Activated CD4-positive, alpha-beta memory T cell treated with anti-CD3 and anti-CD28 coated beads for 36 hours (primary cell): ENCODE results near the gene COL4A2. TPM values are rescaled to one million over a fixed set of nuclear protein-coding genes. Genes with fewer than 3 reads are reported as not detected.
"Not testable (repeated sequence)": the region's sequence is repeated elsewhere in the genome, so short reads cannot be mapped to it uniquely, and the experiment has no call there.

Experiments
- CTCF ChIA-PET: fragments of 350-600 bp; sonication (Branson Sonifier 250); formaldehyde crosslinking; loops from one replicate; lab custom pipeline; 2021; ENCODE audit warnings: antibody characterized with exemption, inconsistent platforms; lab: Charles Lee
- POLR2A ChIA-PET: fragments of 350-600 bp; sonication (Branson Sonifier 250); formaldehyde crosslinking; loops from one replicate; lab custom pipeline; 2021; ENCODE audit warnings: antibody characterized with exemption; lab: Charles Lee
- DNase-seq: peaks from one replicate; pipeline ENCODE4 v3.0.0-alpha.2; 2020
- H3K27ac Mint-ChIP-seq: one replicate; pipeline ENCODE4 v1.8.0; 2021; ENCODE audit warnings: mixed read lengths
- H3K27me3 Mint-ChIP-seq: one replicate; pipeline ENCODE4 v1.8.0; 2021; ENCODE audit warnings: mixed read lengths
- H3K36me3 Mint-ChIP-seq: one replicate; pipeline ENCODE4 v1.8.0; 2021; ENCODE audit warnings: mixed read lengths
- H3K4me1 Mint-ChIP-seq: one replicate; pipeline ENCODE4 v1.8.0; 2021; ENCODE audit warnings: low read depth, mixed read lengths
- H3K4me3 Mint-ChIP-seq: one replicate; pipeline ENCODE4 v1.8.0; 2021; ENCODE audit warnings: mild to moderate bottlenecking, mixed read lengths
- H3K9me3 Mint-ChIP-seq: one replicate; pipeline ENCODE4 v1.8.0; 2021; ENCODE audit warnings: mixed read lengths
- intact Hi-C: fragments of 100-400 bp; cut with micrococcal nuclease; formaldehyde crosslinking; loops from one replicate; pipeline ENCODE4 v1.15.1; 2023
- total RNA-seq, 2 experiments: library from RNA; stranded (reverse); gene quantifications; one replicate each; pipeline ENCODE4 v1.2.3, GENCODE V29; 2021

Gene COL4A2
- total RNA-seq, 2 experiments from 2014 or later = not detected

DNA sequence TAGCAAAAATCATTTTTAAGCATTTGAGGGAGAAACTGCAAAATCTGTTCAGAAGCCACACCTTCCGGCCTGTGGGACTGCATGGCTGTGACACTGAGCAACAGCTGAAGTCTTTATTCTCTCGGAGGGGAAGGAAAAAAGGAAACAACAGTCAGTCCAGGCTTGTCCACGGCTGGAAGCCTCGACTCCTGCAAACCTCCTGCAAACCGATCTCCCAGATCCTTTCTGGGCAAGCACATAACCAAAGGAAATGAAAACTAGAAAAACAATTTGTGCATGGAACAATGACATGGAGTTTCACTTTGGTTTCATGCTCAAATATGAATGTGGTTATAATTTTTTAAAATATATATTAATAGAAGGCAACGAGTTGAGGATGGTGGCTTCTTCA lies 1.1 kb upstream of the COL4A2 start:
- Mint-ChIP-seq H3K27ac (no peak overlapping the region), H3K9me3 (no peaks in the 10 kb centered on the region), H3K36me3 (no peaks in the 10 kb centered on the region), H3K4me1 (peaks cover 11% of the 10 kb centered on the region), H3K4me3 (no peak overlapping the region), H3K27me3 (peaks cover 59% of the 10 kb centered on the region)
- DNase-seq = no peak
- intact Hi-C loops = loop anchor here (10.0 kb wide), 1 partner anchor 109 kb away; no protein-coding TSS in a partner anchor
- CTCF ChIA-PET = no interaction called here
- POLR2A ChIA-PET = no interaction called here

DNA sequence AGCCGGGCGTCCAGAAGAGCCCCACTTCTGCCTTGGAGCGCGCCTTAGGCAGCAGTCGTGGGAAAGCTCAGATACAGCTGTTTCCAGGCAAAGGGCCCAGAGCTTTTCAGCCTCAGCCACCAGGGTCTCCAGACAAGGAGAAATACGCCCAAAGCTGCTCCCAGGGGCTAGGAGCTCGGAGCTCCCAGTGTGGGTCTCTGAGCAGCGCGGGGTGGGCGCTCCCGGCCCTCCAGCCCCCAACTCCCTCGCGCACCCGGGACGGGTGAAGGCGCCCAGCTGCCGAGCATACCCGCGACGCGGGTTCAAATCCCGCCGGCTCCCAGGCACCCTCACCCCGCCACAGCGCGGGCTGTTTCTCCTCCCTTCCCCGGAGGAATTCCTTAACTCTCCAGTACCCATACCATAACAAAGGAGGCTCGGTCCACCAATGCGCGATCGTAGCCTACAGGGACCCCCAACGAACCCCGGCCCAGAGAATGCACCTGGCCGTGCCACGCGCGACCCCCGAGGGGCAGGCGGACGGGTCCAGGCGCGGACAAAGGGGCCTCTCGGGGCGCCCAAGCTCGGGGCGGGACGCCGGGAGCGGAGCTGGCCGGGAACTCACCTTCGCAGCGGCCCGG lies 634 bp upstream of the COL4A2 start:
- no peak for DNase-seq
- no peaks in the 10 kb centered on the region for H3K9me3 Mint-ChIP-seq
- intact Hi-C loops = loop anchor here (10.0 kb wide), 1 partner anchor 108 kb away; no protein-coding TSS in a partner anchor
- H3K4me3 Mint-ChIP-seq = no peak overlapping the region
- no peak overlapping the region for H3K27ac Mint-ChIP-seq
- ChIA-PET POLR2A (no interaction called here), CTCF (no interaction called here)
- peaks cover 11% of the 10 kb centered on the region for H3K4me1 Mint-ChIP-seq
- H3K27me3 Mint-ChIP-seq = peaks cover 57% of the 10 kb centered on the region
- no peaks in the 10 kb centered on the region for H3K36me3 Mint-ChIP-seq

DNA sequence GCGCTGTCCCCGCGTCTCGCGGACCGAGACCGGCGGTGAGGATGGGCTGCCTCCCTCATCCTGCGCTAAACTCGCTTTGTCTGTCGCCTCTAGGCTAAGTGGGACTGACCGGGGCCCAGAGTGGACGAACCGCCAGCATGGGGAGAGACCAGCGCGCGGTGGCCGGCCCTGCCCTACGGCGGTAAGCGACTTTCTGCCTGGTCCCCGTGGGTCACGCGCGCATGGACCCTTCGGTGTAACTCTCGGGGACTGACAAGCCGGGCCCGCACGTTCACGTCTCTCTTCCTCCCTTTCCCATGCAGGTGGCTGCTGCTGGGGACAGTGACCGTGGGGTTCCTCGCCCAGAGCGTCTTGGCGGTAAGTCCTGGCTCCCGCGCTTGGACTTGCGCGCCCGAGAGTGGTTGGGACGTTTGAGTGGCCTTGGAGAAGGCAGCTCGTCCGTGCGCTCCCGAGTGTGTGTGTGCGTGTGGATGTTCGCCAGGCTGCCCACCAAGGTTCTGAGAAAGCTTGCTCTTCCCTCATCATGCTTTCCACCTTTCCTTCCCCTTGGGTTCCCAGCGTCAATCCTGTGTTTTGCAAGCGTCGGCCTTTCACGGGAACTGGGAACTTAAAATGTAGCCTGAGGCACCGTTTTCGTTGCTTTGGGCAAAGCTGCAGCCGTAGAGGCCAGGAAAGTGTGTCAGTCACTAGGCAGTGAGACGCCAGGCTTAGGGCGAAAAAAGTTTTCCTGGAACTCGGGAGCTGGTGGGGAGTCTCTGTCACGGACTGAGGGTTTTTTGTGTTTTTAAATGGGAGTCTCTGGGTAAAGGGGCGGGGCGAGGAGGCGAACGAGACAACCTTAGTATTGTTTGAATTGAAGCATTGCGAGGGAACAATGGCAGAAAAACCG lies 927 bp downstream of the COL4A2 start:
- H3K36me3 Mint-ChIP-seq = no peaks in the 10 kb centered on the region
- ChIA-PET POLR2A (no interaction called here), CTCF (no interaction called here)
- intact Hi-C loops = loop anchor here (10.0 kb wide), 1 partner anchor 107 kb away; no protein-coding TSS in a partner anchor
- no peaks in the 10 kb centered on the region for H3K9me3 Mint-ChIP-seq
- peaks cover 11% of the 10 kb centered on the region for H3K4me1 Mint-ChIP-seq
- peaks cover 59% of the 10 kb centered on the region for H3K27me3 Mint-ChIP-seq
- H3K4me3 Mint-ChIP-seq = no peak overlapping the region
- H3K27ac Mint-ChIP-seq = no peak overlapping the region
- no peak for DNase-seq

DNA sequence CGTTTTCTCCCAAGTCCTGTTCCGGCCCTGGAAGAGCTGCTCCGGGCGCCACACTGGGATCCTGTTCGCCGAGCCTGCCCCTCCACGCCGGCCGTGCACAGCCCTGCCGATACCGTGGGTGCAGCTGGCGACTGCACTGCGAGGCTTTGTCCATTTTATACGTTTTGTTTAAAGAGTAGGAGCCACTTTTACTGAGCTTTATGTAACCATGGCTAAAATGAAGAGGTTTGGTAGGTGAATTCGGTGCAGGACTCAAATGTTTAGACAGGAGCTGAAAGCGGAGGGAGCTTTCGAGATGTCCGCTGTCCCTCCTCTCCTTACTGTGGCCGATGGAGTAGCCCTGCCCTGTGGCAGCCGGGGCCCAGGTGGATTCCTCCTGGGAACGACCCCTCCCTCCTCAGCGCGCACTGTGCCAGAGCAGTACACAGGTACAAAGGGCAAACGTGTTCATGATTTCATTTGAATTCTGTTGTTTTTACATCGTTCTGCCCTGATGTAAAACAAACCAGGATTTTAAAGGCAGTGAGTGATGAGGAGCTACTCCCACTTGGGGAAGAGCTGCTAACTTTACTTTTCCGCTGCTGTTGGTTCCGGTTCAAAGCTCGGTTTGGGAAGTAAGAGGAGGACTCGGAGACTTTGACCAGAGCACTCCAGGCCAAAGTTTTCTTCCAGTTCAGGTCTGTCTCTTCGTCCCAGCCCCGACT lies 1.7 kb downstream of the COL4A2 start:
- Mint-ChIP-seq H3K4me1 (peaks cover 11% of the 10 kb centered on the region), H3K27ac (no peak overlapping the region), H3K9me3 (no peaks in the 10 kb centered on the region), H3K27me3 (peaks cover 54% of the 10 kb centered on the region), H3K36me3 (no peaks in the 10 kb centered on the region), H3K4me3 (no peak overlapping the region)
- intact Hi-C loops = loop anchor here (10.0 kb wide), 1 partner anchor 106 kb away; no protein-coding TSS in a partner anchor
- POLR2A ChIA-PET = no interaction called here
- CTCF ChIA-PET = no interaction called here
- DNase-seq = no peak

DNA sequence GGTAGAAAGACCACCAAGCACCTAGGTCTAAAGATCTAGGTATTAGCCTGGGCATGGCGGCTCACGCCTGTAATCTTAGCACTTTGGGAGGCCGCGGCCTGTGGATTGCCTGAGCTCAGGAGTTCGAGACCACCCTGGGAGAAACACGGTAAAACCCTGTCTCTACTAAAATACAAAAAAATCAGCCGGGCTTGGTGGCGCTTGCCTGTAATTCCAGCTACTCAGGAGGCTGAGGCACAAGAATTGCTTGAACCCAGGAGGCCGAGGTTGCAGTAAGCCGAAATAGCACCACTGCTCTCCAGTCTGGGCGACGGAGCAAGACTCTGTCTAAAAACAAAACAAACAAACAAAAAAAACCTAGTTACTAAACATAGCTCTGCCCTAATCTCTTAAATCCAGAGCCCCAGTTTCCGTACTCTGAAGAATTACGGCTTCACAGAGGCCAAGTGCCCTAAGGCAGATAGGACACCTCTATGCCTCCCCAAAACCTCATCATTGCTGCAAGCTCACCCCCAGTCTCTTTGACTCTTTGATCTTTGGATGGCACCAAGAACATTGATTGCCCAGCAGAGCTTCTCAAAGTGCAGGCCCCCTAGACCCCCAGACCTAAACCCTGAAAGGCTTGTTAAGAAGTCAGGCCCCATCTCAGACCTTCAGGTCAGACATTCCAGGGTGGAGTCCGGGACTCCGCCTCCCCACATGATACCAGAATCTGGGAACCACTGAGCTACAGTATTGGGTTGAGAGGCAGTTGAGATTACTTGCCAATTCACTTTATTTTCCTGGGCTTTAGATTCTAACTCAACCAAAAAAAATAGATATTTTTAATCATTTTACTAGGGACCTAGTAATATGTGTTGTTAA lies 2.8 kb downstream of the COL4A2 start:
- POLR2A ChIA-PET = no interaction called here
- H3K36me3 Mint-ChIP-seq = no peaks in the 10 kb centered on the region
- CTCF ChIA-PET = no interaction called here
- H3K9me3 Mint-ChIP-seq = no peaks in the 10 kb centered on the region
- intact Hi-C loops = loop anchor here (10.0 kb wide), 1 partner anchor 105 kb away; no protein-coding TSS in a partner anchor
- H3K27me3 Mint-ChIP-seq = peaks cover 45% of the 10 kb centered on the region
- DNase-seq = no peak
- H3K4me1 Mint-ChIP-seq = peaks cover 11% of the 10 kb centered on the region
- H3K4me3 Mint-ChIP-seq = no peak overlapping the region
- no peak overlapping the region for H3K27ac Mint-ChIP-seq

DNA sequence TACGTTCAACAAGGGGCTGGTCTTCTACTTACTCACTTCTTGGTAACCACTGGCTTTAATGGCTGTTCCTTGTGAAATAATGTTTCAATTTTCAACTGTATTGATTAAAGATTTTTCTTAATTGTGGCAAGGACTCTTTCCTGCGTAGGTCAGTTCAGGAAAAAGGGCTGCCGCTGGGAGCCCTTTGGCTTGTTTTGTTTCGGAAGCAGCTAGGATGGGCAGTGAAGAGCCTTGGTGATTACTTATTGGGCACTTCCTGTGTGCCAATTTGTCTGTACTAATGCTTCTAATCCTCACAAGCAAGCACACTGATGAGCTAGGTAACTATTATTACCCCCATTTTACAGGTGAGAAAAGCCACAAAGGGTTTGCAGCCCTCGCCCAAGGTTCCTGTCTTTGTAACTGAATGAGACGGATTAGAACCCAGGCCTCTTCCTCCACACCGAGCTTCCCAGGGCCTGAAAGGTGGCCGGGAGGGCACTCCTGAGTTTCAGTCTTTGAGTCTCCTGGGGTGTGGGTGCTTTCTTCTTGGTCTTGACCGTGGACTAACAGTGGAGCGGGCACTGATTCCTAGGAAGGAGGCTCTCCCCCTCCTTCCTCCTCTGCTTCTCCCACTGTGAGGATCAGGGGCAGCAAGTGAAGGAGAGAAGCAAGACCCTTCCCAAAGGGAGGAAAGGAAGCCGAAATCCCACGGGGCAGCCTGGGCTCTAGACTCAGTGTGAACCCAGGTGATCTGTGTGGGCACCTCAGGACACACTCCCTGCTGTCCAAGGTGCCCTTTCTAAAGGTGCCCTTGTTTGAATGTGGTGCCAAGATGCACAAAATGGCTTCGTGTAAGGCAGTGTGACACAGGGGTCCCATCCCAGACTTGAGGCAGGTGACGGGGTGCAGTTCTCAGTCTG lies 3.7 kb downstream of the COL4A2 start:
- Mint-ChIP-seq H3K36me3 (no peaks in the 10 kb centered on the region), H3K27ac (no peak overlapping the region), H3K9me3 (no peaks in the 10 kb centered on the region), H3K4me1 (peaks cover 10% of the 10 kb centered on the region), H3K4me3 (no peak overlapping the region), H3K27me3 (peaks cover 44% of the 10 kb centered on the region)
- CTCF ChIA-PET = no interaction called here
- DNase-seq = no peak
- POLR2A ChIA-PET = no interaction called here
- intact Hi-C loops = no loop called here

DNA sequence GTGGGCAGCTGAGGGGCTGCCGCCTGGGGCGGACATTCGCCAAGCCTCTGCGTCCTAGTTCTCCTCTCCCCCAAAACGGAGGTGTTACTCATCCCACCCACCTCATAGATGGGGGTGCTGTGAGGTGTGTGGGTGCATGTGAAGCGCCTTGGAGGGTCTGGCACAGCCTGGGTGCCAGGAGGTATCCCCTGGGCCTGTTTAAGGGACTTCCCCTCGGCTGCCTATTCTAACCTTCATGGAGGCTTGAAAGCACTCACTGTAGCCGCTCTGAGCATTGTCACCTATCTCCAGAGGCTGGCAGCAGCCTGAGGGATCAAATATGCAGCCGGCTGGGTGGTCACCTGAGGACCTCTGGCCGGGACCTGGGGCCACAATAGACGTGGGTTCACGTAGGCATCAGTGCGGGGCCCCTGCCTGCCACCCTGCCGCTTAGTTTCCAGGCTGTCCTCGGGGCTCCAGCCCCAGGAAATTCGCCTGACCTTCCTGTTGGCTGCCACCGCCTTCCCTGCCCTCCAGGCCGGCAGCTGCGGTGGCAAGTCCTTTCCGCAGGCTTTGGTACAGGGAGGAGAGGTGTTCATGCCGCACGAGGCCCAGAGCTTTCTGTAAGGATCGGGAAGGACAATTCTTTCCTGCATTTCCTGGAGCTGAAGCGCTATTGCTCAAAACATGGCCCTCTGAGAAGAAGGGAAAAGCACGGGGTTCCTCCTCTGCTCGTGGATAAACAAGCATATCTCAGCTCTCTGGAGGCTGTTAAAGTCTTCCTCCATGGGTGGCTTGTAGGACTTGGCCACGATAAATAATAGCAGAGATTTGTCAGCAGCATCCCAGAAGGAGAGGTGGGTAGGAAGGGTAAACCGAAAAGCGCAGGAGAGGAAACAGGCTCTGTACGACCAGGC lies 4.6 kb downstream of the COL4A2 start:
- DNase-seq = no peak
- H3K4me3 Mint-ChIP-seq = no peak overlapping the region
- ChIA-PET POLR2A (no interaction called here), CTCF (no interaction called here)
- peaks cover 40% of the 10 kb centered on the region for H3K27me3 Mint-ChIP-seq
- H3K9me3 Mint-ChIP-seq = no peaks in the 10 kb centered on the region
- no peak overlapping the region for H3K27ac Mint-ChIP-seq
- intact Hi-C loops = no loop called here
- no peaks in the 10 kb centered on the region for H3K36me3 Mint-ChIP-seq
- peaks cover 10% of the 10 kb centered on the region for H3K4me1 Mint-ChIP-seq

DNA sequence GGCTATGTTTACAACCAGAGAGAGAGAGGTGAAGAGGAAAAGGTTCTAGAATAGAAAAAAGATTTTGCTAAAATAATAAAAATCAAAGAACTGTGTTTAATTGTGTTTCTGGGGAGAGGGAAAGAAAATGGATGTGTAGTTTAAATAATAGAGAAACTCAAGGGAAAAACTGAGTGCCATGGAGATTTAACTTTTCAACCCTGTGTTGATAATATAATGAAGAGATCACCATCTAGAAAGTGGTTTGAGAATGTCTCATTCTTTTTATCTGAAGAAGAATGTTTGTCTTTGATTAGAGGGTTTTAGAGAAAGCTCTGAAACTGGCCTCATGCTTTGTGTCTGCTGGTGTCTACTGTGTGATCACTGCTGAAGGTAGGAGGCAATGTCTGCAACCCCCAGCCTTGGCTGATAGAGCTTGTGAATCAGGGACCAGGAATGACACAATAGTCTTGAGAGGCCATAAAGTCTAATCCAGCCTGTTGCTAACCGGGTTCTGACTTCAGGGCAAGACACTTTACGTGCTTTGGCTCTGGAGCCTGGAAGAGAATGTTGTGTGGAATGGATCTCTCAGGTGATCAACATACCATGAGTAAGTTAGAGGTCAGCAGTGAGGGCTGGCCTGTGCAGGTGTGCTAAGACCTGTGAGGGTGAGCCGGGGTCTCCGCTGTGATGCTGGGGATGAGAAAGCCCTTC lies 5.4 kb downstream of the COL4A2 start:
- POLR2A ChIA-PET = no interaction called here

DNA sequence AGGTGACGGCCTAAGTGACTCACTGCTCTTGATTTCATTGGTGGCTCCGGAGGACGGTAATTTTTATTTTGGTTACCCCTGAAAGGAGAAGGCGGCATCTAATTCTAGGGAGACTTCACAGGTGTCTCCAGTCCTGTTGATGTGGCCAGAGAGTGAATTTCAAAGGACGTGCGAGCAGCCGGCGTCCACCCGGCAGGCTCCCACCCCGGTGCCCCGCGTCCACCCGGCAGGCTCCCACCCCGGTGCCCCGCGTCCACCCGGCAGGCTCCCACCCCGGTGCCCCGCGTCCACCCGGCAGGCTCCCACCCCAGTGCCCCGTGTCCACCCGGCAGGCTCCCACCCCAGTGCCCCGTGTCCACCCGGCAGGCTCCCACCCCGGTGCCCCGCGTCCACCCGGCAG lies 6.2 kb downstream of the COL4A2 start:
- peaks cover 41% of the 10 kb centered on the region for H3K27me3 Mint-ChIP-seq
- DNase-seq, H3K4me1 Mint-ChIP-seq, intact Hi-C loops, POLR2A ChIA-PET, CTCF ChIA-PET, H3K27ac Mint-ChIP-seq, H3K4me3 Mint-ChIP-seq, H3K36me3 Mint-ChIP-seq, H3K9me3 Mint-ChIP-seq: not testable (repeated sequence)

More for the DNA sequence above, 5.4 kb downstream of the COL4A2 start:
- no peak for DNase-seq
- Mint-ChIP-seq H3K4me3 (no peak overlapping the region), H3K9me3 (no peaks in the 10 kb centered on the region), H3K27me3 (peaks cover 44% of the 10 kb centered on the region), H3K36me3 (no peaks in the 10 kb centered on the region), H3K4me1 (peaks cover 10% of the 10 kb centered on the region), H3K27ac (no peak overlapping the region)
- CTCF ChIA-PET = no interaction called here
- intact Hi-C loops = no loop called here

DNA sequence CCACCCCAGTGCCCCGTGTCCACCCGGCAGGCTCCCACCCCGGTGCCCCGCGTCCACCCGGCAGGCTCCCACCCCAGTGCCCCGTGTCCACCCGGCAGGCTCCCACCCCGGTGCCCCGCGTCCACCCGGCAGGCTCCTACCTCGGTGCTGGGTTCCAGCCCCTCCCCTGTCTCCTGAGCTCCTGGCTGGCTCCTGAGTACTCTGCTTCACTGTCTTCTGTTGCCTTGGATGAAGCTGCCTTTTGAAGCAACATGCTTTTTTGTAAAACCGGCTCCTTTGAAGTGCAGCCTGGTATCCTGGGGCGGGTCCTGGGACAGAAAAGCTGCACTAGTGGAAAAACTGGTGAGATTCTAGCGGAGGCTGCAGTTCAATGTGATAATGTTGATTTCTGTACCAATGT lies 6.6 kb downstream of the COL4A2 start:
- peaks cover 36% of the 10 kb centered on the region for H3K27me3 Mint-ChIP-seq
- POLR2A ChIA-PET, DNase-seq, intact Hi-C loops, H3K4me3 Mint-ChIP-seq, H3K27ac Mint-ChIP-seq, H3K36me3 Mint-ChIP-seq, H3K4me1 Mint-ChIP-seq, H3K9me3 Mint-ChIP-seq, CTCF ChIA-PET: not testable (repeated sequence)
